ENCODE data around the gene CDHR5. TPM values are rescaled to one million over a fixed set of nuclear protein-coding genes. Genes with fewer than 3 reads are reported as not detected.

Gene CDHR5
- total and polyA plus RNA-seq, 9 of the 15 experiments (the other 6 are each of a cell fraction or from before 2014, with no cell fraction given), result 0.16 TPM; not detected in 8

DNA sequence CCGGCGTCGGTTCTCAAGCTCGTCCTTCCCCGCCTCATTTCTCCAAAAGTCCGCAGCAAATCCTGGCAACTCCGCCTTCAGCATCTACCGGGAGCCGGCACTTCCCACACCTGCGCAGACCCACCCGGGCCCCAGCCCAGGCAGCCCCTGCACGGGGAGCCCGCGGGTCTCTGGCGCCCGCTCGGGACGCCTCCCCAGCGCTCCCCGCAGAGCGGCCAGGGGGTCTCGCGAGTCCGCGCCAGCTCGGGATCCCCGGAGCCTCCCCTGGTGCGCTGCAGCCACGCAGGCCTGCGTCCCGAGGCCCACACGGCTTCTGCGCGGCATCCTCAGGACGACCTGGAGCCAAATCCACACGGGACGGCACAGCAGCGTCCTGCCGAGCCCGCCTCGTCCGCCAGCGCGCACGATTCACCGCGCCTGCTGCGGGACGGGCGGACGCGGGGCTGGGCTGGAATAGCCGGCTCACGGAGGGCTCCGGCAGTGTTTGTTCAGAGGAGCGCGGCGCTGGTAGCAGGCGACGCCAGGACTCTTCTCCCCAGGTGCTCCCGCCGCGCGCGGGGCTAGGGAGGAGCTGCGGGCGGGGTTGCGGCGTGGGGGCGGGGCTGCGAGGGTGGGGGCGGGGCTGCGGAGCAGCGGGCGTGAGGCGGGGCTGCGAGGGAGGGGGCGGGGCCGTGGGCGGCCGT, 49.3 kb downstream of the CDHR5 start (continued):
- TF ChIP-seq MYC (IDR thresholded peaks at IDR 0.05; ENCODE audit: low read depth, low read length) (no peak; the same call in 1 of the 2 replicates), MYC (CRISPR knock-in tag; IDR thresholded peaks at IDR 0.05; ENCODE audit: borderline replicate concordance, low read depth) (no peak), NRF1 (conservative IDR thresholded peaks at IDR 0.05 in 1 of 2, IDR thresholded peaks at IDR 0.05 in 1 of 2) (peak; percentile 73 to 78), ZC3H4 (CRISPR knock-in tag; IDR thresholded peaks at IDR 0.05; ENCODE audit: borderline replicate concordance) (no peak), ZNF263 (CRISPR knock-in tag; IDR thresholded peaks at IDR 0.05; ENCODE audit: borderline replicate concordance) (peak; percentile 92), TAF7 (tag; IDR thresholded peaks at IDR 0.05) (no peak), TARDBP (IDR thresholded peaks at IDR 0.05) (0 out of 2 replicates have a peak, but pooled peaks have one; percentile 47), ERF (CRISPR knock-in tag; IDR thresholded peaks at IDR 0.05) (no peak), PHF8 (IDR thresholded peaks at IDR 0.05; ENCODE audit: borderline replicate concordance, low read length) (peak; percentile 33; the same call in 1 of the 2 replicates), HNRNPK (IDR thresholded peaks at IDR 0.05; ENCODE audit: low read depth, low read length, poor library complexity, severe bottlenecking) (peak; percentile 3), EP300 (IDR thresholded peaks at IDR 0.05; ENCODE audit: low read length) (no peak)
- TF ChIP-seq, protein P1, sequence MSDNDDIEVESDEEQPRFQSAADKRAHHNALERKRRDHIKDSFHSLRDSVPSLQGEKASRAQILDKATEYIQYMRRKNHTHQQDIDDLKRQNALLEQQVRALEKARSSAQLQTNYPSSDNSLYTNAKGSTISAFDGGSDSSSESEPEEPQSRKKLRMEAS (CRISPR knock-in tag; IDR thresholded peaks at IDR 0.05), result 0 out of 2 replicates have a peak, but pooled peaks have one; percentile 29
- TF ChIP-seq, protein P2, sequence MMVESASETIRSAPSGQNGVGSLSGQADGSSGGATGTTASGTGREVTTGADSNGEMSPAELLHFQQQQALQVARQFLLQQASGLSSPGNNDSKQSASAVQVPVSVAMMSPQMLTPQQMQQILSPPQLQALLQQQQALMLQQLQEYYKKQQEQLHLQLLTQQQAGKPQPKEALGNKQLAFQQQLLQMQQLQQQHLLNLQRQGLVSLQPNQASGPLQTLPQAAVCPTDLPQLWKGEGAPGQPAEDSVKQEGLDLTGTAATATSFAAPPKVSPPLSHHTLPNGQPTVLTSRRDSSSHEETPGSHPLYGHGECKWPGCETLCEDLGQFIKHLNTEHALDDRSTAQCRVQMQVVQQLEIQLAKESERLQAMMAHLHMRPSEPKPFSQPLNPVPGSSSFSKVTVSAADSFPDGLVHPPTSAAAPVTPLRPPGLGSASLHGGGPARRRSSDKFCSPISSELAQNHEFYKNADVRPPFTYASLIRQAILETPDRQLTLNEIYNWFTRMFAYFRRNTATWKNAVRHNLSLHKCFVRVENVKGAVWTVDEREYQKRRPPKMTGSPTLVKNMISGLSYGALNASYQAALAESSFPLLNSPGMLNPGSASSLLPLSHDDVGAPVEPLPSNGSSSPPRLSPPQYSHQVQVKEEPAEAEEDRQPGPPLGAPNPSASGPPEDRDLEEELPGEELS (CRISPR knock-in tag; IDR thresholded peaks at IDR 0.05; ENCODE audit: borderline replicate concordance), result 0 out of 2 replicates have a peak, but pooled peaks have one; percentile 31
- TF ChIP-seq, protein P3, sequence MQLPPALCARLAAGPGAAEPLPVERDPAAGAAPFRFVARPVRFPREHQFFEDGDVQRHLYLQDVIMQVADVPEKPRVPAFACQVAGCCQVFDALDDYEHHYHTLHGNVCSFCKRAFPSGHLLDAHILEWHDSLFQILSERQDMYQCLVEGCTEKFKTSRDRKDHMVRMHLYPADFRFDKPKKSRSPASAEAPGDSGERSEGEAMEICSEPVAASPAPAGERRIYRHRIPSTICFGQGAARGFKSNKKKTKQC (CRISPR knock-in tag; IDR thresholded peaks at IDR 0.05), result peak; percentile 47; the same call in 1 of the 2 replicates
- TF ChIP-seq, protein P4, sequence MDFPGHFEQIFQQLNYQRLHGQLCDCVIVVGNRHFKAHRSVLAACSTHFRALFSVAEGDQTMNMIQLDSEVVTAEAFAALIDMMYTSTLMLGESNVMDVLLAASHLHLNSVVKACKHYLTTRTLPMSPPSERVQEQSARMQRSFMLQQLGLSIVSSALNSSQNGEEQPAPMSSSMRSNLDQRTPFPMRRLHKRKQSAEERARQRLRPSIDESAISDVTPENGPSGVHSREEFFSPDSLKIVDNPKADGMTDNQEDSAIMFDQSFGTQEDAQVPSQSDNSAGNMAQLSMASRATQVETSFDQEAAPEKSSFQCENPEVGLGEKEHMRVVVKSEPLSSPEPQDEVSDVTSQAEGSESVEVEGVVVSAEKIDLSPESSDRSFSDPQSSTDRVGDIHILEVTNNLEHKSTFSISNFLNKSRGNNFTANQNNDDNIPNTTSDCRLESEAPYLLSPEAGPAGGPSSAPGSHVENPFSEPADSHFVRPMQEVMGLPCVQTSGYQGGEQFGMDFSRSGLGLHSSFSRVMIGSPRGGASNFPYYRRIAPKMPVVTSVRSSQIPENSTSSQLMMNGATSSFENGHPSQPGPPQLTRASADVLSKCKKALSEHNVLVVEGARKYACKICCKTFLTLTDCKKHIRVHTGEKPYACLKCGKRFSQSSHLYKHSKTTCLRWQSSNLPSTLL (IDR thresholded peaks at IDR 0.05), result no peak
- TF ChIP-seq, protein P5, sequence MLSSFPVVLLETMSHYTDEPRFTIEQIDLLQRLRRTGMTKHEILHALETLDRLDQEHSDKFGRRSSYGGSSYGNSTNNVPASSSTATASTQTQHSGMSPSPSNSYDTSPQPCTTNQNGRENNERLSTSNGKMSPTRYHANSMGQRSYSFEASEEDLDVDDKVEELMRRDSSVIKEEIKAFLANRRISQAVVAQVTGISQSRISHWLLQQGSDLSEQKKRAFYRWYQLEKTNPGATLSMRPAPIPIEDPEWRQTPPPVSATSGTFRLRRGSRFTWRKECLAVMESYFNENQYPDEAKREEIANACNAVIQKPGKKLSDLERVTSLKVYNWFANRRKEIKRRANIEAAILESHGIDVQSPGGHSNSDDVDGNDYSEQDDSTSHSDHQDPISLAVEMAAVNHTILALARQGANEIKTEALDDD (IDR thresholded peaks at IDR 0.05), result no peak
- TF ChIP-seq, protein P6, sequence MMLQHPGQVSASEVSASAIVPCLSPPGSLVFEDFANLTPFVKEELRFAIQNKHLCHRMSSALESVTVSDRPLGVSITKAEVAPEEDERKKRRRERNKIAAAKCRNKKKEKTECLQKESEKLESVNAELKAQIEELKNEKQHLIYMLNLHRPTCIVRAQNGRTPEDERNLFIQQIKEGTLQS (IDR thresholded peaks at IDR 0.05), result no peak
- TF ChIP-seq, protein P6 (CRISPR knock-in tag; conservative IDR thresholded peaks at IDR 0.05), result no peak
- TF ChIP-seq, protein P7, sequence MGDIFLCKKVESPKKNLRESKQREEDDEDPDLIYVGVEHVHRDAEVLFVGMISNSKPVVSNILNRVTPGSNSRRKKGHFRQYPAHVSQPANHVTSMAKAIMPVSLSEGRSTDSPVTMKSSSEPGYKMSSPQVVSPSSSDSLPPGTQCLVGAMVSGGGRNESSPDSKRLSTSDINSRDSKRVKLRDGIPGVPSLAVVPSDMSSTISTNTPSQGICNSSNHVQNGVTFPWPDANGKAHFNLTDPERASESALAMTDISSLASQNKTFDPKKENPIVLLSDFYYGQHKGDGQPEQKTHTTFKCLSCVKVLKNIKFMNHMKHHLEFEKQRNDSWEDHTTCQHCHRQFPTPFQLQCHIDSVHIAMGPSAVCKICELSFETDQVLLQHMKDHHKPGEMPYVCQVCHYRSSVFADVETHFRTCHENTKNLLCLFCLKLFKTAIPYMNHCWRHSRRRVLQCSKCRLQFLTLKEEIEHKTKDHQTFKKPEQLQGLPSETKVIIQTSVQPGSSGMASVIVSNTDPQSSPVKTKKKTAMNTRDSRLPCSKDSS (IDR thresholded peaks at IDR 0.05; ENCODE audit: low read depth, partially characterized antibody), result no peak
